Right renal pelvis (tissue), 4 donors: ENCODE measurements around the gene CHMP6. TPM values are rescaled to one million over a fixed set of nuclear protein-coding genes. Genes with fewer than 3 reads are reported as not detected.

ENCODE experiments used
- DNase-seq, 4 donors: peaks; one replicate each; pipeline ENCODE4 v3.0.0-alpha.2; 2013; ENCODE audit warnings: low read depth in 4 of 4, low spot score in 3 of 4, missing footprints in 1 of 4
- polyA plus RNA-seq, 4 donors: library from polyadenylated mRNA; unstranded; fragments of 120-200 nt; gene quantifications; one replicate each; pipeline ENCODE4 v1.2.1, GENCODE V29; 2013; ENCODE audit not compliant: insufficient read length in 4 of 4

Gene CHMP6
- polyA plus RNA-seq, 4 donors = 27.3 to 34.5 (median 30.5) TPM

DNA sequence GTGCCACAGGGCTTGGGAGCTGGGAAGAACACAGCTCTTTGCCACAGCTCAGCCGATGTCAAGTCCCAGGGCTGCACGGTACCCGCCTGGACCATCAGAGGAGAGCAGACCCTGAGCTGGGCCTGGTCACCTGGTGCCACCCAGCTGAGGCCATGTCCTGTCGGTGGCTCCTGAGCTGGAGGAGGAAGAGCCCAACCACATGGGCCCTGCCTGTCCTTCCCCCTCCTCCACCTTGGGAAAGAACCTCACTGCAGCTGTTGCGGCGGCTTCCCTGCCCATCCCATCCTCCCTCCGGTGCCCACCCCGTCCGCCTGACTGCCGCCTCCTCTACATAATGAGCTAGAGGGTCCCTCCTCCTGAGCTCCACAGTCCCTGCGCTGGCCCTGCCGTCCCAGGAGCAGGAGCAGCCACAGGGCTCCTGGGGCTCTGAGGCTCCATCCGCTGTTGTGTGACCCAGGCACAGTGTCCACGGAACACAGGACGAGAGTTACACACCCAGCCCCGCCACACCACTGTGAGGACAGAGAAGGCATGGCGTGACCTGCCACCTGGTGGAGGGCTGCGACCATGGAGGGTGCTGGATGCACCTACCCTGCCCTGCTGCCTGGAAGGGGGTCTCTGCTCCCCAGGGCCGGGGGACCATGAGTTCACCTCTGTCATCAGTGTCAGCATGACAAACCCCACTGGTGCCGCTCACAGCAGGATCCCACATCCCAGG lies 21.4 kb upstream of the CHMP6 start:
- no peak for DNase-seq

DNA sequence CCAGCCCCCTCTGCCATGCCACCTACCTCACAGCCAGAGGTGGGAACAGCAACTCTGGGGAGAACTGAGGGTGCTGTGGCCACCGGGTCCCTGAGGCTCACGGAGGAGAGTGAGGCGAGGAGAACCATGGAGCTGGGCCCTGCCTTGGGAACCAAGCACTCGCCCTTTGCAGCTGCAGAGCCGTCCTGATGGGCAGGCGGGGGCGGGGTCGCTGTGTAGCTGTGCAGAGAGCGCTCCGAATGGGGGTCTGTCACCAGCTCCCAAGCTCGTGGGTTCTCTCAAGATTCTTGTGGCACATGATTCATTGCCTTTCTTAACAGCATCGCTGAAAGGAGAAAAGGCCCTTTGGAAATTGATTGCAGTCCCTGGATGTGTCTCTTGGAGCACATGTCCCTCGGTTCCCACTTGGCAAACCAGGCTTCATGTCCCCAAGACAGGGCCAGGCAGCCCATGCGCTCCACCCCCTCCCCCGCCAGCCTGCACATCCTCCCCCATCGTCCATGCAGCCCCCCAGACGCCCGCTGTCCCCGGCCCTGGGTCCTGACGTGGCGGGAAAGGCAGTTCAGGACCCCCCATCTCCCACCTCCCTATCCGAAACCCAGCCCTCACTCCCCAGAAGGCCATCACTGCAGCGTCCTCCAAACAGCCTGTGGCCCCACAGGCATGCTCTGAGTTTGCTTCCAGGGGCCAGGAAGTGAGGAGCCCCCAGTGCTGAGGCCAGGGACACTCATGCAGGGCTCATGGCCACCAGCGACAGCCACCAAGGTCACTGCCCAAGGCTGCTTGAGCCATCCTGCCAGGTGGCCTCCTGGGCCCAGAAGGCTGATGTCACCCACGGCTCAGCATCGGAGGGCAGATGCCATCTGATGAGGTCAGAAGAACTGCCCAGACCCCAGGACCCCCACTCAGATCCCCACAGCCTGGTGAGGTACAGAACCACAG lies 20.6 kb upstream of the CHMP6 start:
- no peak for DNase-seq

DNA sequence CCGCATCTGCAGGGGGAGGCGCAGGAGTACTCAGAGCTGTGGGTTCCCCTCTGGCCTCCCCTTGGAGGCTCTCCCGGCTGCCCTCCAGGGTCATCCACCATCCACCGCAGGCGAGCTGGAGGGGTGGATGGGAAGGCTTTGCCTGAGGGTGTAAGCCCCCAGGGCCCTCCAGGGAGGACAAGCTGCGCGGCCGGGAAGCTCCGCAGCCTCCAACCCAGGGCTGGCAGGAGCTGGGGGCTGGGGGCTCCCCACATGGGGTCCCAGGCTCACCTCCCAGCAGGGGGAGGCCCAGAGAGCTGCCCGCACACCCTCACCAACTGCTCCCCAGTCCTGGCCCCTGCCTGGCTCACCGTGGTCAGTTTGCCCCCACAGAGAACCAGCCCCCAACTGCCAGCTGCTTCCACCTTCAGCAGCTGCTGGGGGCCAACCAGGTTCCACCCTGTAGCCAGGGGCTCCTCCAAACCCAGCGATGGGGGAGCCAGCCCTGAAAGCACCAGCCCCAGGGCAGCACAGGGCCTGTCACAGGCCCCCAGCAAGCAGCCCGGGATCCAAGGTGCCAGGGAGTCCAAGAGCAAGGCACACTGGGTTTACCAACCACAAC lies 19.8 kb upstream of the CHMP6 start:
- no peak for DNase-seq

DNA sequence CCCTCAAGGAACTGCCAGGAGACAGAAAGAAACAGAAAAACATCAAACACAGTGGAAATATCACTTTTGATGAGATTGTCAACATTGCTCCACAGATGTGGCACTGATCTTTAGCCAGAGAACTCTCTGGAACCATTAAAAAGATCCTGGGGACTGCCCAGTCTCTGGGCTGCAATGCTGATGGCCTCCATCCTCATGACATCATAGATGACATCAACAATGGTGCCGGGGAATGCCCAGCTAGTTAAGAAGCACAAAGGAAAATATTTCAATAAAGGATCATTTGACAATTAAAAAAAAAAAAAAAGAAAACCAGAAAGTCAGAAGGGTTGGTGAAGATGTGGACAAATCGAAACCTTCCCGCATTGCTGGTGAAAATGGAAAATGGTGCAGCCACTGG lies 14.9 kb upstream of the CHMP6 start:
- DNase-seq = no peak

DNA sequence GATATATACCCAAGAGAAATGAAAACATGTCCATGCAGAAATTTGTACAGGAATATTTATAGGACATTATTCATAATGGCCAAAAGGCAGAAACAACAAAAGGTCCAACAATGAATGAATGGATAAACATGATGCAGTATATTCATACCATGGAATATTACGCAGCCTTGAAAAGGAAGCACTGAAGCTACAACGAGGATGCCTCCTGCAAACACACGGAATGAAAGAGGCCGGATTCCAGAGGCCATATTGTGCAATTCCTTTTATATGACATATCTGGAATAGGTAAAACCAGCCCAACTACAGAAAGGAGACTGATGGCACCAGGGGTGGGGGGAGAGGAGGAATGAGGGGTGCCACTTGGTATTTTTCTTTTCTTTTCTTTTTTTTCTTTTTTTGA lies 14.5 kb upstream of the CHMP6 start:
- no peak for DNase-seq

DNA sequence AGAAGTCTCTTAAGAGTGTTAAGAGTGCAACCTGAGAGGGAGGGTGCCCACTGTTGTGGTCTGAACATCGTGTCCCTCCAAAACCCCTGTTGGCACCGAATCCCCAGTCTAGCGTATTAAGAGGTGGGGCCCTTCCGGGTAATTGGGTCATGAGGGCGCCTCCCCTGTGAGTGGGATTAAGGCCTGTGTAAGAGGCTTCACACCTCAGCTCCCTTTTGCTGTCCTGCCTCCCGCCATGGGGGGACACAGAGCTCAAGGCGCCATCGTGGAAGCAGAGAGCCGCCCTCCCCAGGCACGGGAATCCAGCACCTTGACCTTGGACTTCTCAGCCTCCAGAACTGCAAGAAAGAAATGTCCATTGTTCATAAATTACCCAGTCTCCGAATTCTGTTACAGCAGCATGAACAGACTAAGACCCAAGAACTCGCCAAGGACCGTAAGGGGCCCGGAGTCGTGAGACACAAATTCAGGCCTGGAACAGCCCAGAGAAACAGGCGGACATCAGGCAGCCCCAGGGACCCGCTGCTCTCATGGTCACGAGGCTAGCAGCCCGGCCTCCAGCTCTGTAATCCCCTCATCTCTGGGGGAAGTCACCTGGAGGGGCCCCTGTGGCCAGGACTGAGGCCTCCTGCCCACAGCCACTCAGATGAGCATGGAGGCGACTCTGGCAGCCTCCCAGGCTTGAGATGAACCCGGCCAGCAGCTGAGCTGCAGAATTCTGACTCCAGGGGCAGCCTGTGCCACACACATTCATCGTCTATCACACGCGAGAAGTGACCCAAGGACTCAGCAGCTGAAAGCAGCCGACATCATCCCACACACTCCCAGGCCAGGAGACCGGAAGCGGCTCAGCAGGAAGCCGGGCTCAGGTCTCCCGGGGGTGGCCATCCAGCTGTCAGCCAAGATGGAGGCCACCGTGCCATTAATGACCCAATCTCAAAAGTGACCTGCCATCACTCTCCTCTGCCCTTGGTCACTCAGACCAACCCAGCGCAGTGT lies 12.8 kb upstream of the CHMP6 start:
- no peak for DNase-seq

DNA sequence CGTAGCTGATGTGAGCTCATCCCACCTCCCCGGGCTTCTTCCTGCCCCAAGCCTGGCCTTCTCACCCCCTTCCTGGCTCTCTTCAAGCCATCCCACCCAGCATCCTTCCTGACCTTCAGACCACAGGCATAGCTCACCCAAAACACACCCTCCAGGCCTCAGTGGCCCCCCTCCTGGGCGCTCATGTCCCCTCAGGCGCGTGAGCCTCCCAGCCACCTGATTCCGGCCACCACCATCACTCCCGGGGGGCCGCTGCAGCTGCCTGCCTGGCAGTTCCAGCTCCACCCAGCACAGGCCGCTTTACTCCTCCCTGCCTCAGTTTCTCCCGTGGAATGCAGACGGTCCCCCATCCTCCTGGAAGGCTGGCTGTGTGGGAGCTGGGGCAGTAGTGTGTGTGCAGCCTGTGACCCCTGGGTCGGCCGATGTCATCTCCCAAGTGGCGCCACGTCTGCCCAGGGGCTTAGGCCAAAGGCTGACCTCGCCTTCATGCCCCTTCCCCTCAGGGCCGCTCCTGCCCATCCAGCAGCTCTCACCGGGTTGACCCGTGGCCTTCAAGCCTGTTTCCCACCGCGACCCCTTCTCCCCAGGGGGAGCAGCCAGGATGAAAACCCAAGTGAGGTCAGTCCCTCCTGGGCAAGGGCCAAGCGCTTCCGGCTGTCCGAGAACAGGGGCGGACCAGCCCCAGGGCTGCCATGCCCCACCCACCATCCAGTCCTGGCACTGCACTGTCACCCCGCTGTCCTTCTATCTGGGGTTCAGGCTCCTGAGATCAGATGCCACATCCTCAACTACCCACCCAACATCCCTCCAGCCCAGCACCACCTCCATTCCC lies 11.9 kb upstream of the CHMP6 start:
- no peak for DNase-seq

DNA sequence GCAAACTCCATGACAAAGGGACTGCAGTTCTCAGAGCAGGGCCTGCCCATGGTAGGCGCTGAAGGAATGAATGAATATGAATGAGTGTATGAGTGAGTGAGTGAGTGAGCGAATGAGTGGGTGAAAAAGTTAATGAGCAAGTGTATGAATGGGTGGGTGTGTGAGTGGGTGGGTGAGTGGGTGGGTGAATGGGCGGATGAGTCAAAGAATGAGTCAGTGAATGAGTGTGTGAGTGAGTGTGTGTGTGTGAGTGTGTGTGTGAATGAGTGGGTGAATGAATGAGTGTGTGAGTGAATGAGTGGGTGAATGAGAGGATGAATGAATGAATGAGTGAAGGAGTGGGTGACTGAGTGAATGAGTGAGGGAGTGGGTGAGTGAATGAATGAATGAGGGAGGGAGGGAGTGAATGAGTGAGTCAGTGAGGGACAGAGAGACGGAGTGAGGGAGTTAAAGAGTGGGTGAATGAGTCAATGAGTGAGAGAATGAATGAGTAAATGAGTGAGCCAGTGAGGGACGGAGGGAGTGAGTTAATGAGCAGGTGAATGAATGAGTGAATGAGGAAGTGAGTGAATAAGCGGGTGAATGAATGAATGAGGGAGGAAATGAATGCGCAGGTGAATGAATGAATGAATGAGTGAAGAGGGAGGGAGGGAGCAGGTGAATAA lies 11.1 kb upstream of the CHMP6 start:
- DNase-seq = no peak

DNA sequence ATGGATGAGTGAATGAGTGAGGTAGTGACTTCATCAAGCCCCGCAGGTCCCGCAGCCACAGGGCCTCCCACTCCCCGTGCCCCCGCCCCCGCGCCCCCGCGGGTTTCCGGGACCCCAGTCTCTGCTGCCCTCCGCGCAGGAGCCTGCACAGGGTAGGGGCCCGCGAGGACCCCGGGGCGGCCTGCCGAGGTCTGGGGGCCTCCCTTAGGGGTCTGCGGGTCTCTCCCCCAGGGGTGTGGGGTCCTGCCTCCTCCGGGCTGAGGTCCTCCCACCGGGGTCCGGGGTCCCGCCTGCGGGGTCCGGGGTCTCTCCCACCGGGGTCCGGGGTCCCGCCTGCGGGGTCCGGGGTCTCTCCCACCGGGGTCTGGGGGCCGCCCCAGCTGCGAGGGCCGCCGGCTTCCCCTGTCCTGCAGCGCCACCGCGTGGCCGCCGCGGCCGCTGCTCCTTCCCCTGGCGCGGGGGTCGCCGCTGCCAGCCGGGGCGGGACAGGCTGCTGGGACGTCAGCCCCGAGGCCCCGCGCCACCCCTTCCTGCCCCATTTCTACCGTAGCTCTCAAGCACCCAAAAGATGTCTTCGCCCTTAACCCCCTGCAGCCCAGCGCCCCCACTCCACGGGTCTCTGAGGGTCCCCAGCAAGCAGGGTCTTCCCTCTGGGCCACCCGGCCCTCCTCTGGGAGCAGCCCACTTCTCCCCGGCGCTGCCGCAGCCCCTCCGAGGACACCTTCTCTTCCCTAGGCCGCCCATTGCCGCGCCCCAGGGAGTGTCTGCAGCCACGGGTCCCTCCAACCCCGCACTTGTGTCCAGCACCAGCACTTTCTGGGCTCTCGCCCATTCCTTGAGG lies 10.4 kb upstream of the CHMP6 start:
- no peak for DNase-seq

DNA sequence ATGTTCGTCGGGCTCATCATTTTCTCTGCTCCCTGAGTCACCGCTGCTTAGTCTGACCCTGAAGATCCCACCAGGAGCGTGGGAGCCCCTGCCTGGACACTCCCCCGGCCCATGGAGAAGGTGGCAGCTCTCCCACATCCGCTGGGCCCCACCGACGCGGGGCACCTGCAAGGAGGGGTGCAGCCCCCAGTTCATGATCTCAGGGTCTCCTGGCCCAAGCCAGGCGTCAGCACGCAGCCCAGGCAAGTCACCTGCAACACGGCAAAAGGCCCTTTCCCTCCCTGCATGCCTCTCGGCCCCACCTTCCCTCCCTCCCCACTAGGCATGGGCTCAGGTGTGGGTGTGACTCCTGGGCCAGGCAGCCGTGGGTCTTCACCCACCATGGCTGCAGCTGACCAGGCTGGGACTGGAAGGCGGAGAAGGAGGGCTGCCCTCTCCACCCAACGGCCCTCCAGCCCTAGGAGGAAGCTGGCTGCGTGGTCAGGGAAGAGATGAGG lies 9.7 kb upstream of the CHMP6 start:
- DNase-seq = no peak

DNA sequence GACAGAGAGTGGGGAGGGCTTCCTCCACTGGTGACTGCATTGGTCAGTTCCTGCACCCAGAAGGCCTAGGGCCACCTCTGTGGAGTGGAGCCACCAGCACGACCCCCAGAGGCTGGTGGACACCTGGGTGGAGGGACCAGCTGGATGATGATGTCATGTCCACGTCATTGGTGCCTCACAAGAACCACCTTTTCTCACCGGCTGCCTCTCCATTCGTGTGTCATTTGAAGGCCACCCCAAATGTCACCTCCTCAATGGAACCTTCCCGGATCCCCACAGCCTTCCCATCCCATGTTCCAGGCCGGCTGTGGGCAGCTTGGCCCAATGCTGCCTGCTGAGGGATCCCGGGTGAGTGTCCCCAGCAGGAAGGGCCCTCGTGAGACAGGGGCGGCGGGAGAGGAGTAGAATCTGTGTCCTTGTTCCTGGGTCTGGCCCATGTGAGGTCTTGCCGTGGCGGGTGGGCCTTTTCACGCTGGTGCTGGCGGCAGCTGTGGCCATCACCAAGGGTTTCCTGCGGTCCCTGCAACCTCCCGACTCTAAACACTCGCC lies 9.1 kb upstream of the CHMP6 start:
- DNase-seq = no peak

DNA sequence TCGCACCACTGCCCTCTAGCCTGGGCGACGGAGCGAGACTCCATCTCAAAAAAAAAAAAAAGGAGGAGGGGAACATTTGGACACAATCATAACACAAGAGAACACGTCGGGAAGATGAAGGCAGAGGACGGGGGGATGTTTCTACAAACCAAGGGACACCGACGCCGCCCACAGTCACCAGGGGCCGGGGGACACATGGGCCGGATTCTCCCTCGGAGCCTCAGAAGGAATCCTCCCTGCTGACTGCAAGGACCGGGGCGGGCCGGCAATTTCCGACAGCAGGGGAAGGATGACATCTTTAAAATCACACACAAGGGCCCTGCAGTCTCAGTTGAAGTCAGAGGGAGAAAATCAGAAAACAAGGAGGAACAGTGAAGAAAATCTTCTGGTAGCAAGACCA lies 8.1 kb upstream of the CHMP6 start:
- DNase-seq = no peak

DNA sequence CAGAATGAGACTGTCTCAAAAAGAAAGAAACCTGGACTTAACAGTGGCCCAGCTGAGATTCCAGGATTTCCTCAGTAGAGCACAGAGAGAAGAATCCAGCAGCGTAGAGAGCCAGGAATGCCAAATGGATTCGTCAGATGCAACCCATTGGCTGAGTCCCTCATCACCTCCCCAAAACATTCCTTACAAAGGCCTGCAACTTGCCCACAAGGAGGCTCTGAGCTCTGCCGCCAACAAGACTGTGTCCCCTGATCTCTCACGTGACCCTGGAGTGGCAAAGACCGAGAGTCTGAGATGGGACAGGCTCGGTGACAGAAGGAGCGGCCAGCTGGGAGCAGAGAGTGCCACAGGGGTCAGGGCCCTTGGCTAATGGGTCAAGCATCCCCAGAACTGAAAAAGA lies 6.9 kb upstream of the CHMP6 start:
- DNase-seq = no peak

DNA sequence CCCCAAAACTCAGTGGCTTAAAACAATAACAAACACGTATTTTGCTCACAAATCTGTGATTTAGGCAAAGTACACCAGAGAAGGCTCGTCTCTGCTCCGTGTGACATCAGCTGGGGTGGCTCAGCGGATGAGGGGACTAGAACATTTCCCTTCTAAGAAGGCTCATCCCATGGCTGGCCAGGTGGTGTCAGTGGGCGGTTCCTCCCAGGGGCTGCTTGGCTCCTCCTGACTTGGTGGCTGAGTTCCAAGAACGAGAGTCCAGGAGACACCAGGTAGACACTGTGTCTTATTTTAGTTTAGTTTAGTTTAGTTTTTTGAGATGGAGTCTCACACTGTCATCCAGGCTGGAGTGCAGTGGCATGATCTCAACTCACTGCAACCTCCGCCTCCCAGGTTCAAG lies 5.6 kb upstream of the CHMP6 start:
- no peak for DNase-seq

DNA sequence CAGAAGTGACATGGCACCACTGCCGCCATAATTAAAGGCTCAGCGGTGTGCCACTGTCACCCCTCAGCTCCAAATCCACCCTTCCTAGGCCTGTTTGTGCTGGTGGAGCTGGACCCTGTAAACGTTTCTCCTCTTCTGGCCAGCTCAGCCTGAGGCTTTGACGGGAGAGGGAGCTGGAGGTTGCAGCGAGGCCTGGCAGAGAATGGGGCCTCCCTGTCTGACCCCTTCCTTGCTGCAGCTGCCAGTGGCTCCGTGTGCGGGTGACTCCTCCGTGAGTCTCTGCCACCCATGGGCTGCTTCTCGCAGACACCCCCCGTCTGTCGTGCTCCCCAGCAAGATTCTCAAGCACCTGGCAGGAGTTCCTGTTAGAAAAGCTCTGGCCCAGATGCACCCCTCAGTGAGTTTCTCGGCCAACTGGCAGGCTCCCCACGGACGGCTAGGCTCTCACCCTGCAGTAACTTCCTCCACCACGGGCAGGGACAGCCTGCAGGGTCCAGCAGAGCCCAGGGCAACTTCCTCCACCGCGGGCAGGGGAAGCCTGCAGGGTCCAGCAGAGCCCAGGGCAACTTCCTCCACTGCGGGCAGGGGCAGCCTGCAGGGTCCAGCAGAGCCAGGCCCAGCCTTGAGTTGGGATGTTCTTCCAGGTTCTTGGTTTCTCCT lies 4.7 kb upstream of the CHMP6 start:
- no peak for DNase-seq

DNA sequence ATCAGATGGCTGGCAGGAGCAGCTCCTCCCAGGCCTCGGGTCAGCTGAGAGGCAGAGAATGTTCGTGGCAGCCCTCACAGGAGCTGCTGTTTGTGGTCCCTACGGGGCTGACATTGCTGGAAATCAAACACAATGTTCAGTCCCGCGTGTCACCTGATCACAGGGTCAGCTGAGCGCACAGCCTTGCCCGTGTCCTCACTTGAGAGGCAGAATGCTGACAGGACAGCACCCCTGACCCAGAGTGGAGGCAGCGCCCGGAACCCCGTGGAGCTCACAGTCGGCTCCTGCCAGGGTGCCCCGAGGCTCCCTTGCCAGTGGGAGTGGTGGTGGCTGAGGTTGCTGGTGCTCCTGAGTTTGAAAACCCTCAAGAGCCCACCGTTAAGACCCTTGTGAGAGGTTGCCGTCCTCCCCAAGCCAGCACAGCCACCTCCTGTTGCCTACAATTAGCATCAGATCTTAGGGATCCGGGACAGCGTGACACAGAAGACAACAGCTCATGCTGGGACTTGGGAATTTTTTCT lies 3.6 kb upstream of the CHMP6 start:
- DNase-seq = no peak

DNA sequence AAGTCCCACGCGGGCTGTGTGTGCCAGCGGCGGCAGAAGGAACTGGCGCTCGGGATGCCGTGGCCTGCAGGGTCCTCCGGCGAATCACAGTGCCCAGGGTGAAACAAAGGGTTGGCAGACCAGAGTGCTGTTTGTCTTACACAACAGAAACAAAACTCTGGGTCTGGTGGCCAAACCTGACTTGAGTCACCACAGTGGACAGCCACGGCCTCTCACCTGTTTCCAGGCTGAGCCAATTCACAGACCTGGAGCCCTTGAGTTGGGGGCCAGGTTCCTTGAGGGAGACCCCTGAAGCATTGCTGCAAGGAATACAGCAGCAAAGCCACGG lies 2.1 kb upstream of the CHMP6 start:
- DNase-seq = no peak
